Fibroblast of lung (primary cell): Measurements from ENCODE around the gene CLMN.

Experiments
- EZH2 ChIP-seq: IDR thresholded peaks from 2 replicates; pipeline ENCODE4 v1.5.1; 2012; ENCODE audit warnings: low read length, control low read depth, mild to moderate bottlenecking; ENCODE audit errors: missing control alignments
- TF ChIP-seq, protein P1 (sequence below), 2 donors: IDR thresholded peaks in 1 of 2; conservative IDR thresholded peaks in 1 of 2; 1 replicate in 1 of 2; 2 replicates in 1 of 2; pipeline ENCODE4 v1.5.1; 2011 to 2012; ENCODE audit warnings: low read length in 2 of 2, control low read depth in 1 of 2, inconsistent platforms in 1 of 2, low read depth in 1 of 2, mild to moderate bottlenecking in 1 of 2

DNA sequence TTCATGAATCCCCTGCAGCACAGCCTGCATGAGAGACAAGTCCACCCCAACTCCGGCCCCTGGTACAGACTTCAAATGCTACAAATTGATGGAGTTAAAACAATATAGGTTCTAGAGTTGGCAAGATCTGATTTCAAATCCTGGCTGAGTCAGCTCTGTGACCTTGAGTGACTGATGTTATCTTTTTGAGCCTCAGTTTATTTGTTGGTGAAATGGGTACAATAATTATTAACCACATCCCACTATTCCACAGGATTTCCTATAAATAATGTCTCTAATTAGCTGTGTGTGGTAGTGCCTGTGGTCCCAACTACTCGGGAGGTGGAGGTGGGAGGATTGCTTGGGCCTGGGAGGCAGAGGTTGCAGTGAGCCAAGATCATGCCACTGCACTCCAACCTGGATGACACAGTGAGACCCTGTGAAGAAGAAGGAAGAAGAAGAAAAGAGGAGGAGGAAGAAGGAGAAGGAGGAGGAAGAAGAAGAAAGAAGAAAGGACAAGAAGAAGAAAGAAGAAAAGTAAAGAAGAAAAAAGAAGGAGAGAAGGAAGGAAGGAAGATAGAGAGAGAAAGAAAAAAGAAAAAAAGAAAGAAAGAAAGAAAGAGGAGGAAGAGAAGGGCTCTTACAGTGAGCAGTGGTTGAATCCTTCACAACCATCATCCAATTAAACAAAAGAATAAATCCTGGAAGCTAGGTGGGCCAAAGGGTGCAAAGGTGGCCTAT, 122.7 kb downstream of the CLMN start:
- no peak for TF ChIP-seq EZH2
- TF ChIP-seq, protein P1, sequence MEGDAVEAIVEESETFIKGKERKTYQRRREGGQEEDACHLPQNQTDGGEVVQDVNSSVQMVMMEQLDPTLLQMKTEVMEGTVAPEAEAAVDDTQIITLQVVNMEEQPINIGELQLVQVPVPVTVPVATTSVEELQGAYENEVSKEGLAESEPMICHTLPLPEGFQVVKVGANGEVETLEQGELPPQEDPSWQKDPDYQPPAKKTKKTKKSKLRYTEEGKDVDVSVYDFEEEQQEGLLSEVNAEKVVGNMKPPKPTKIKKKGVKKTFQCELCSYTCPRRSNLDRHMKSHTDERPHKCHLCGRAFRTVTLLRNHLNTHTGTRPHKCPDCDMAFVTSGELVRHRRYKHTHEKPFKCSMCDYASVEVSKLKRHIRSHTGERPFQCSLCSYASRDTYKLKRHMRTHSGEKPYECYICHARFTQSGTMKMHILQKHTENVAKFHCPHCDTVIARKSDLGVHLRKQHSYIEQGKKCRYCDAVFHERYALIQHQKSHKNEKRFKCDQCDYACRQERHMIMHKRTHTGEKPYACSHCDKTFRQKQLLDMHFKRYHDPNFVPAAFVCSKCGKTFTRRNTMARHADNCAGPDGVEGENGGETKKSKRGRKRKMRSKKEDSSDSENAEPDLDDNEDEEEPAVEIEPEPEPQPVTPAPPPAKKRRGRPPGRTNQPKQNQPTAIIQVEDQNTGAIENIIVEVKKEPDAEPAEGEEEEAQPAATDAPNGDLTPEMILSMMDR (conservative IDR thresholded peaks at IDR 0.05 in 1 of 2, IDR thresholded peaks at IDR 0.05 in 1 of 2; ENCODE audit: low read depth in 1 of 2, low read length in 2 of 2), result no peak
